GM18858 (cell line): ENCODE measurements around the gene SVOPL.

Experiments used
- ATAC-seq: cut with Tn5 transposase; IDR thresholded peaks from one replicate; pipeline ENCODE4 v1.9.1; 2021; ENCODE audit not compliant: unreplicated experiment

The SVOPL gene

GRCh38 chr7:138608275-138608674 lies 92.9 kb downstream of the SVOPL start:
- ATAC-seq = no peak

- no peak for ATAC-seq
Observed at GRCh38 chr7:138607216-138608126, 93.7 kb downstream of the SVOPL start.

GRCh38 chr7:138606236-138606635 lies 94.9 kb downstream of the SVOPL start:
- ATAC-seq = no peak

- ATAC-seq = no peak
Observed at GRCh38 chr7:138603549-138604318, 97.4 kb downstream of the SVOPL start.

GRCh38 chr7:138602451-138602850 lies 98.7 kb downstream of the SVOPL start:
- ATAC-seq = no peak

GRCh38 chr7:138595454-138595853 lies 105.7 kb downstream of the SVOPL start:
- no peak for ATAC-seq

GRCh38 chr7:138590154-138590553 lies 111.0 kb downstream of the SVOPL start:
- ATAC-seq = no peak

GRCh38 chr7:138588986-138589385 lies 112.2 kb downstream of the SVOPL start:
- no peak for ATAC-seq

- no peak for ATAC-seq
Observed at GRCh38 chr7:138587485-138587884, 113.7 kb downstream of the SVOPL start.

- ATAC-seq = no peak
Observed at GRCh38 chr7:138585283-138585993, 115.7 kb downstream of the SVOPL start.

GRCh38 chr7:138584696-138585095 lies 116.5 kb downstream of the SVOPL start:
- no peak for ATAC-seq

- no peak for ATAC-seq
Observed at GRCh38 chr7:138584283-138584682, 116.9 kb downstream of the SVOPL start.

GRCh38 chr7:138581065-138581464 lies 120.1 kb downstream of the SVOPL start:
- no peak for ATAC-seq

GRCh38 chr7:138579671-138580070 lies 121.5 kb downstream of the SVOPL start:
- no peak for ATAC-seq

GRCh38 chr7:138579136-138579535 lies 122.0 kb downstream of the SVOPL start:
- ATAC-seq = no peak

- no peak for ATAC-seq
Observed at GRCh38 chr7:138575897-138576428, 125.2 kb downstream of the SVOPL start.

- no peak for ATAC-seq
Observed at GRCh38 chr7:138573741-138574140, 127.4 kb downstream of the SVOPL start.

- ATAC-seq = no peak
Observed at GRCh38 chr7:138570715-138571114, 130.4 kb downstream of the SVOPL start.

GRCh38 chr7:138569418-138569817 lies 131.7 kb downstream of the SVOPL start:
- ATAC-seq = no peak

GRCh38 chr7:138568655-138569054 lies 132.5 kb downstream of the SVOPL start:
- ATAC-seq = no peak

GRCh38 chr7:138565451-138566114 lies 135.6 kb downstream of the SVOPL start:
- ATAC-seq = no peak
